Tibial nerve (tissue), 4 donors: ENCODE results near the gene SHLD1.

ENCODE experiments used
- EP300 ChIP-seq, 2 donors: sonication (generic); formaldehyde crosslinking; IDR thresholded peaks; one replicate each; pipeline ENCODE4 v1.6.1; 2017; ENCODE audit warnings: antibody characterized with exemption in 2 of 2, mild to moderate bottlenecking in 1 of 2
- POLR2A ChIP-seq, 2 donors: fragments of 450-650 bp; IDR thresholded peaks; one replicate each; pipeline ENCODE4 v1.6.1; 2017; ENCODE audit warnings: antibody characterized with exemption in 2 of 2, mild to moderate bottlenecking in 2 of 2, moderate library complexity in 2 of 2
- TF ChIP-seq, protein P1 (sequence below), 5 experiments: fragments of 200-600 bp in 3 of 5; fragments of 450-650 bp in 2 of 5; sonication (generic) in 3 of 5; IDR thresholded peaks; one replicate each; pipeline ENCODE4 v1.5.1; 2016 to 2019; ENCODE audit warnings: antibody characterized with exemption in 5 of 5, mild to moderate bottlenecking in 3 of 5, moderate library complexity in 2 of 5

GRCh38 chr20:5715071-5715841 is 34.9 kb upstream of the SHLD1 start:
- TF ChIP-seq, protein P1, sequence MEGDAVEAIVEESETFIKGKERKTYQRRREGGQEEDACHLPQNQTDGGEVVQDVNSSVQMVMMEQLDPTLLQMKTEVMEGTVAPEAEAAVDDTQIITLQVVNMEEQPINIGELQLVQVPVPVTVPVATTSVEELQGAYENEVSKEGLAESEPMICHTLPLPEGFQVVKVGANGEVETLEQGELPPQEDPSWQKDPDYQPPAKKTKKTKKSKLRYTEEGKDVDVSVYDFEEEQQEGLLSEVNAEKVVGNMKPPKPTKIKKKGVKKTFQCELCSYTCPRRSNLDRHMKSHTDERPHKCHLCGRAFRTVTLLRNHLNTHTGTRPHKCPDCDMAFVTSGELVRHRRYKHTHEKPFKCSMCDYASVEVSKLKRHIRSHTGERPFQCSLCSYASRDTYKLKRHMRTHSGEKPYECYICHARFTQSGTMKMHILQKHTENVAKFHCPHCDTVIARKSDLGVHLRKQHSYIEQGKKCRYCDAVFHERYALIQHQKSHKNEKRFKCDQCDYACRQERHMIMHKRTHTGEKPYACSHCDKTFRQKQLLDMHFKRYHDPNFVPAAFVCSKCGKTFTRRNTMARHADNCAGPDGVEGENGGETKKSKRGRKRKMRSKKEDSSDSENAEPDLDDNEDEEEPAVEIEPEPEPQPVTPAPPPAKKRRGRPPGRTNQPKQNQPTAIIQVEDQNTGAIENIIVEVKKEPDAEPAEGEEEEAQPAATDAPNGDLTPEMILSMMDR (IDR thresholded peaks at IDR 0.05) = no peak
- TF ChIP-seq POLR2A (IDR thresholded peaks at IDR 0.05) = no peak
- TF ChIP-seq EP300 (IDR thresholded peaks at IDR 0.05) = no peak
